CD4-positive, alpha-beta T cell treated with Interleukin-1 beta for 1 hour (primary cell): ENCODE data around the gene ABCD1.

Experiments
- DNase-seq, 2 donors: peaks; one replicate each; pipeline ENCODE4 v3.0.0-alpha.2; 2020 to 2022

ABCD1 gene

DNA sequence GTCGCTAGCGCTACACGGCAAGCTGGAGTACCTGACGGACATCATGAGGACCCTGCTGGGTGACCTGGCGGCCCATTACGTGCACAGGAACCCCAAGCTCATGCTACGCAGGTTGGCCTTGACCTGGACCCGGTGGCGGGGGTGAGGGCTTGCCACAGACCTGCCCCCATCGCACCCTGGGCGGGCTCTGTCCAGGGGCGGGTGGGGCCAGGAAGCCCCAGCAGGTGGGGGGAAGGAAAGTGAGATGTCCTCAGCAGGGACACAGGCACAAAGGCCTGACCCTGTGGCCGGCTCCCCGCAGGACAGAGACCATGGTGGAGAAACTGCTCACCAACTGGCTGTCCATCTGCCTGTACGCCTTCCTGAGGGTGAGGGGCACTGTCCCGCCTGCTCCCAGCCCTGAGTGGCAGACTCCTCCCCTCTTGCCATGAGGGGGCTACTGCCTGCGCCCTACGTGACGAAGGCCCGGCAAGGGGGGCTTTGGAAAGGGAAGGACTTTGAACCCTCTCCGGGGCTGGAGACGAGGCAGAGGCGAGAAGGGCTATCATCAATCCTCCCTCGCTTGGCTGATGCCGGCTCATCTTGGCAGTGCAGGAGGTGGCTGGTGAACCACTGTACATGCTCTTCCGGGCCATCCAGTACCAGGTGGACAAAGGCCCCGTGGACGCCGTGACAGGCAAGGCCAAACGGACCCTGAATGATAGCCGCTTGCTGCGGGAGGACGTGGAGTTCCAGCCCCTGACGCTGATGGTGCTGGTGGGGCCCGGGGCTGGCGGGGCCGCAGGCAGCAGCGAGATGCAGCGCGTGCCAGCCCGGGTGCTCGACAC, 50.9 kb downstream of the ABCD1 start:
- peak in 1 of 2 donors; percentile 0 for DNase-seq

DNA sequence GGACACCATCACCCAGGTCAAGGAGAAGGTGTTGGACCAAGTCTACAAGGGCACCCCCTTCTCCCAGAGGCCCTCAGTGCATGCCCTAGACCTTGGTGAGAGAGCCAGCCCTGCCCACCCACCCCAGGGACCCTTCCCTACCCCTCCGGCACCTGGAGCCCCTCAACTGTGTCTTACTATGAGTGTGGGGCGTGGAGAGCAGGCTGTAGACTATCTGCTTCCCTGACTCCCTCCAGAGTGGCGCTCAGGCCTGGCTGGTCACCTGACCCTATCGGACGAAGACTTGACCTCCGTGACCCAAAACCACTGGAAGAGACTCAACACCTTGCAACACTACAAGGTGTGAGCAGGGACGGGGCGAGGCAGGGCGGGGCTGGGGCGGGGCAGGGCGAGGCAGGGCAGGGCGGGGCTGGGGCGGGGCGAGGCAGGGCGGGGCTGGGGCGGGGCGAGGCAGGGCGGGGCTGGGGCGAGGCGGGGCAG, 51.5 kb downstream of the ABCD1 start:
- DNase-seq = no peak

DNA sequence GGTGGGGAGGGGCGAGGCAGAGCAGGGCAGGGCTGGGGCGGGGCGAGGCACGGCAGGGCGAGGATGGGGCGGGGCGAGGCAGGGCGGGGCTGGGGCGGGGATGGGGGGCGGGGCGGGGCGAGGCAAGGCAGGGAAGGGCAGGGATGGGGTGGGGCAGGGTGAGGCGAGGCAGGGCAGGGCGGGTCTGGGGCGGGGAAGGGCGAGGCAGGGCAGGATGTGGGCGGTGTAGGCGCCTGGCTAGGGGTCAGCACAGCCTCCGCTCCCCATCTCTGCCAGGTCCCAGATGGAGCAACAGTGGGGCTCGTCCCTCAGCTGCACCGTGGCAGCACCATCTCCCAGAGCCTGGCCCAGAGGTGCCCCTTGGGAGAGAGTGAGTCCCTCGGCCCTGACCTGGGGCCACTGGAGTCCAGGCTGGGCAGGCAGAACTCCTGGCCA, 52.0 kb downstream of the ABCD1 start:
- no peak for DNase-seq

DNA sequence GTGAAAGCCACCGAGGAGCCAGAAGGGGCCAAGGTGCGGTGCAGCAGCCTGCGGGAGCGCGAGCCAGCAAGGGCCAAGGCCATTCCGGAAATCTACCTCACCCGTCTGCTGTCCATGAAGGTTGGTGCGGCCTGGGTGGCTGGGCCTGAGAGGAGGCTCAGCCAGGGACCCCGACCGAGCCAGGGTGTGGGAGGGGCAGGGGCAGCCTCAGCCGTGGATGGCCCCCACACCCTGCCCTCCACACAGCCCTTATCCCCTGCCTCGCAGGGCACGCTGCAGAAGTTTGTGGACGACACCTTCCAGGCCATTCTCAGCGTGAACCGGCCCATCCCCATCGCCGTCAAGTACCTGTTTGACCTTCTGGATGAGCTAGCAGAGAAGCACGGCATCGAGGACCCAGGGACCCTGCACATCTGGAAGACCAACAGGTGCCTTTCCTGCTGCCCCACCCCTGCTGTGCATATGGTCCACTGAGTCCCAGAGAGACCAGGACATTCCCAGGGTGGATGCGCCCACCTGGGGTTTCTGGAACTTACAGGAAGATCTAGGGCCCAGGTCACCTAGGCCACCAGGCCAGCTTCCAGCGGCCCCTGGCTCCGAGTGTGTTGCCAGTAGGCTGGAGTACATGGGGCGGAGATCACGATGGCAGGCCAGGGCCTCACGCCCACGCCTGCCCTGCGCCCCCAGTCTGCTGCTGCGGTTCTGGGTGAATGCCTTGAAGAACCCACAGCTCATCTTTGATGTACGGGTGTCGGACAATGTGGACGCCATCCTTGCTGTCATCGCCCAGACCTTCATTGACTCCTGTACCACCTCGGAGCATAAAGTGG, 52.8 kb downstream of the ABCD1 start:
- no peak for DNase-seq

DNA sequence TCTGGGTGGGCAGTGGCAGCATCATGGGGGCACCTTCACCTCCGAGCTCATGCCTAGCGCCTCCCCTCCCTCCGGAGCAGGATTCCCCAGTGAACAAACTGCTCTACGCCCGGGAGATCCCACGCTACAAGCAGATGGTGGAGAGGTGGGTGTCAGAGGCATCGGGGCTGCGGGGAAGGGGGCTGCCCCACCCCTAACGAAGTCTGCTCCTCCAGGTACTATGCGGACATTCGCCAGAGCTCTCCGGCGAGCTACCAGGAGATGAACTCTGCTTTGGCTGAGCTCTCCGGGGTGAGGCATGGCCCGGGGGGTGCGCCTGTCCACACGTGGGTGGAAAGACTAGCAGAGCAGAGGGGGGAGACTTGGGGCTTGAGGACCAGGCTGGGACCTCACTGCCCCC, 53.5 kb downstream of the ABCD1 start:
- no peak for DNase-seq

DNA sequence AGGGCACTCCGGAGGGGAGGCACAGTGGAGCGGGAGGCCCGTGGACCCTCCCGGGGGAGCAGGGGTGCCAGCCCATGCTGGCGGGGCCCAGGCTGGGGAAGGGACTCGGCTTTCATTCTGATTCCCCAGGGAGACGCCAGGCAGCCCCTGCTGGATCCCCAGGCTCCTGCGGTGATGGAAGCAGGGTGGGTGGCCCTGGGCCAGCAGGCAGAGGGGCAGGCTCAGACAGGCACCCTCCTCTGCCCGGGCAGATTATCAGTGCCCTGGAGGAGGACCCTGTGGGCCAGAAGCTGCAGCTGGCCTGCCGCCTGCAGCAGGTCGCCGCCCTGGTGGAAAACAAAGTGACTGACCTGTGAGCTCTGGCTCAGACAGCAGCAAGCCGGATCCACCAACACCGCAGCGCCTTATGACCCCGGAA, 54.0 kb downstream of the ABCD1 start:
- no peak for DNase-seq

DNA sequence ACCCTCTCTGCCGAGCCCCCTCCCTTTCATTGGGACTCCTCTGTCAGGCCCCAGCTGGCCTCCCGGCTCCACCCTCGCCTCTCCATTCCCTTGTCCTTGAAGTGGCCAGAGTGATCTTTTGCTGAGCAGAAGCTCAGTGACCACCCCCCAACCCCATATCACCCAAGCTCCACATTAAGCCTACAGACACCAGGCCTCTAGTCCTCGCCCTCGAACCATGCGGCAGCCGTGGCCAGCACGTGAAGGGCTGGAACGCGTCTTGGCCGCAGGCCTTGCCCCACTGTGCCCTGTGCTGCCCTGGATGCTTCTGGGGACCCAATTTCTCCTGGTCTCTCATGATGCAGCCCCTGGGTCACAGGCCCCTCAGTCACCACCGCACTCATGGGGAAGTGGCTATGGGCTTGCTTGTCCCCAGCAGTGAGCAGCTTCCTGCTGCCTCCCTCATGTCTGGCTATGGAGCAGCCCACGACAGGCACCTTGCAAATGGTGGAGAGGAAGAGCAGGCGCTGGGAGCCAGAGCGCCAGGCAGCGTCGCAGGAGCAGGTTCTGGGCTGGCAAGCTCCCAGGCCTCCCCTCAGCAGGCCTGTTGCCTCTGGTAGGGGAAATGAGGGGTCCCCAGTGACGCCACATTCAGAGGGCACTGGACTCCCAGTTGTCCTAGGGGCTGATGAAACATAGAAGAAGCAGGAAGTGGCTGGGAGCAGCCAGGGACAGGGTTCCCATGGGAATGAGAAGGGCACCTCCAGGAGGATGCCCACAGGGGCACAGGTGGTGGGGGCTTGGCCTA, 55.4 kb downstream of the ABCD1 start:
- DNase-seq = no peak

DNA sequence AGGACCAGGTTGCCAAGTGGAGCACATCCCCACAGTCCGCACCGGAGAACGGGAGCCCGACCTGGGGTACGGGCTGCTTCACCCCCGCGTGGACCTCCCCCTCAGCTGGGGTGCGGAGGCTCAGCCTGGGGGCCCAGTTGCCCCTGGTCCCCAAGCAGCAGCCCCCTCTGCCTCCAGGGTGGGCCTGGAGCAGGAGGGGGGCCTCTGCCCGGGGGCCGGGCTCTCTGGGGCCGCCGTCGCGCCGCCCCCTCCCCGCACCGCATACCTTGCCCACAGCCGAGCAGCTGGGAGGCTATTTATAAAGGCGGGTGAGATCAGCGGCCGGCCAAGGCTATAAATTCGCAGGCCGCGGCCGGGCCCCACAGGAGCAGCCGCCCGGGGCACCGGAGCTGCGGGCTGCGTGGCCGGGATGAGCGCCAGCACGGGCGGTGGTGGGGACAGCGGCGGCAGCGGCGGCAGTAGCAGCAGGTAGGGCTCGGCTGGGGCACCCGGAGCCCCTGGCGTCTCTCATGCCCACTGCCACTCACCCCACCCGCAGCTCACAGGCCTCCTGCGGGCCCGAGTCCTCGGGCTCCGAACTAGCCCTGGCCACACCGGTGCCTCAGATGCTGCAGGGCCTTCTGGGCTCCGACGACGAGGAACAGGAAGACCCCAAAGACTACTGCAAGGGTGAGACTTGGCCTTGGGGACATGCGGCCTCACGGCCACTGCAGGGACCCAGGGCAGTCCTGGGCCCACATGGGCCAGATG, 56.2 kb downstream of the ABCD1 start, which contains the start of gene SRPK3:
Gene SRPK3 (plus strand): TSS at position 364 of the 750 bp plus-strand sequence. CDS start 46 bp downstream, at position 410.
- DNase-seq = no peak

DNA sequence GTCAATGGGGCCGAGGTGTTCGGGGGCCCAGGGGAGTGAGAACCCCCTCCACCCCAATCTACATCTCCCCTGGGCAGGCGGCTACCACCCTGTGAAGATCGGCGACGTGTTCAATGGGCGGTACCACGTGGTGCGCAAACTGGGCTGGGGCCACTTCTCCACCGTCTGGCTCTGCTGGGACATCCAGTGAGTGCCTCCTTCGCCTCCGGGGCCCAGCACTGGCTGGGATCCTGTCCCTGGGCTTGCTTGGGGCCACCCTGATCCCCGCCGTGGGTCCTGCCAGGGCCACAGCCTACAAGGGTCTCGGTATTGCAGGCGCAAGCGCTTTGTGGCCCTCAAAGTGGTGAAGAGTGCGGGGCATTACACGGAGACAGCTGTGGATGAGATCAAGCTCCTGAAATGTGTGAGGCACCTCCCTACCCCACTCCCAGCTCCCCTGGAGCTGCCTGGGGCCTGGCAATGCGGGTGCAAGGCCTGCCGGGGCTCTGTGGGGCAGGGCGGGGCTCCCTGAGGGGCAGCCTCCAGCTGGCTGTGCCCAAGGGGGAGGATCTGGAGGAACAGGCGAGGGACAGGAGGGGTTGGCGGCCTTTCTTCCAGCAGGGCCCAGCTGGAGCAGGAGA, 56.9 kb downstream of the ABCD1 start:
- no peak for DNase-seq

DNA sequence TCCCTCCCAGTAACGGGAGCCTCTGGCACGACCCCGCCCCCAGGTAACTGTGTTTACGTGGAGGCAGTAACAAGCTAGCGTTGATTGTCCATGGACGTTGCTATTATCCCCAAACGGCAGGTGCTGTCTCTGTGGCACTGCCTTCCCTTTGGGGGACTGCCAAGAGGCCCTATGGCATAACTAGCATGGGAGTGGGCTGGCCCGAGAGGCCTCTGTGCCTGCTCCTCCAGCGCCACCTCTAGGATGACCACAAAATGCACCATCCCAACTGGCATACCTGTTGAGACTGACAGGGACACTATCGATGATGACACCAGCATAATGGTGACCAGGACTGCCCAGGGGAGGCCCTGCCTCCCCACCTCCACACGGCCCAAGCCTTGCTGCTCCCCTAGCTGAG, 57.7 kb downstream of the ABCD1 start:
- no peak for DNase-seq

DNA sequence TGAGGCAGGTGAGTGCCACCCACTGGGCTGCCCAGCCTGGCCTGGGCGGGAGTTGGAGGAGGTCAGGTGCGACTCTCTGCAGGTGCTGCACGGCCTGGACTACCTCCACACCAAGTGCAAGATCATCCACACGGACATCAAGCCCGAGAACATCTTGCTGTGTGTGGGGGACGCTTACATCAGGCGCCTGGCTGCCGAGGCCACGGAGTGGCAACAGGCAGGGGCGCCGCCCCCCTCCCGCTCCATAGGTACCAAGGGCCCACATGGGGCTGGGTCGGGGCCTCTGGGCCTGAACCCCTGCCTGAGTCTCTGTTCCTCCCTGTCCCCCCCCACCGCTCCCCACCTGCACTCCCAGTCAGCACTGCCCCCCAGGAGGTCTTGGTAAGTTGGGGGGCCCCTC, 58.2 kb downstream of the ABCD1 start:
- no peak for DNase-seq

DNA sequence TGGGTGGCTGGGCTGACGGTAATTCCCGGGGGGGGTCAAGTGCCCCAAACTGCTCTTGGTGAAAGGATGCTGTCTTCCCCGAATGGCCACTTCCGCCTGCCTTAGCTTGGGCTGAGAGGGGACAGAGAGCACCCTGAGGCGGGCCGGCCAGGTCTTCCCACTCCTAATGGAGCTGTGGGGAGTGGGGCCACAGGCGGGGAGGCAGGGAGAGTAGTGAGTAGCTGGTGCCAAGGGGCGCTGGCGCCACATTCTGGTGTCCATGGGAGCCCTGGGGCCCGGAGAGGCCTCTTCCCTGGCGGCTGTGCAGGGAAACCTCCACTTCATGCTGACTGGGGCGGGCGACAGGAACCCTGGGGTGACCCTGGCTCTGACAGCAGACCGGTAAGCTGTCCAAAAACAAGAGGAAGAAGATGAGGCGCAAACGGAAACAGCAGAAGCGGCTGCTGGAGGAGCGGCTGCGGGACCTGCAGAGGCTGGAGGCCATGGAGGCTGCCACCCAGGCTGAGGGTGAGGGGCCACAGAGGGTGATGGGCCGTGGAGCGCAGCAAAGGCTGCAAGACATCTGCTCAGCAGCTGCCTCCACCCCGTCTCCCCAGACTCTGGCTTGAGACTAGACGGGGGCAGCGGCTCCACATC, 58.8 kb downstream of the ABCD1 start:
- DNase-seq = no peak

DNA sequence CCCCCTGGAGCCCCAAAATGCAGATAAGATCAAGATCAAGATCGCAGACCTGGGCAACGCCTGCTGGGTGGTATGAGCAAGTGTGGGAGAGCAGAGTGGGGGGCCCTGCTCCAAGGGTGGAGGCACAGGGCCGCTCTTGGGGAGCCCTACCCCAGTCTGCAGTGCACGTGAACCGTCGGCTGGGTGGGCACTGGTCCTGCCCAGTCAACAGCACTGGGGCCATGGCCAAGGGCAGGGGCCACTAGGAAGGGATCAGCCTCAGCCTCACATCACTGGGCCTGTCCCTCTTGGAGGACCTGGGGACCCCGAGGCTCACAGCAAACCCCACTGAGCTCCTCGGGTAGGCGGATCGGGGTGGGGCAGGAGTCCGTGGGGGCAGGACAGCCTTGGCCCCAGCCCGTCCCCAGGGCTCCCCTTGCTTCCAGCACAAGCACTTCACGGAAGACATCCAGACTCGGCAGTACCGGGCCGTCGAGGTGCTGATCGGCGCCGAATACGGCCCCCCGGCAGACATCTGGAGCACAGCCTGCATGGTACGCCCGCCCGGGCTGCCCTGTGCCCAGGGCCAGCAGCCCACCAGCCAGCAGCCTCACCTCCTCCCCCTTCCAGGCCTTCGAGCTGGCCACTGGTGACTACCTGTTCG, 59.8 kb downstream of the ABCD1 start:
- DNase-seq = no peak

DNA sequence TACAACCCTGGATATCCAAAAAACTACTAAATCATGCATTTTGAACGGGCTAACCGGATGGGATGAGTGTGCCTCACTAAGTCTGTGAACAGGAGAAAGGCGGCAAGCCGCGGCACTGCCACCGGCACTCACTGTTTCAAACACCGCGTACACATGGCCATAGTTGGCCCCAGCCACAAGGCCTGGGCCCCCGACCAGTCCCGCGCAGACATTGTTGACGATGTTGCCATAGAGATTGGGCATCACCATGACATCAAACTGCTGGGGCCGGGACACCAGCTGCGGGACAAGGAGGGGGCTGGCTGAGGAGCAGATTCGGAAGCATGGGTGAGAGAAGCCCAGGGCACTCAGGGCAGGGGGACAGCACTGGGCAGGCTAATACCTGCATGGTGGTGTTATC, 62.0 kb downstream of the ABCD1 start:
- DNase-seq = no peak

DNA sequence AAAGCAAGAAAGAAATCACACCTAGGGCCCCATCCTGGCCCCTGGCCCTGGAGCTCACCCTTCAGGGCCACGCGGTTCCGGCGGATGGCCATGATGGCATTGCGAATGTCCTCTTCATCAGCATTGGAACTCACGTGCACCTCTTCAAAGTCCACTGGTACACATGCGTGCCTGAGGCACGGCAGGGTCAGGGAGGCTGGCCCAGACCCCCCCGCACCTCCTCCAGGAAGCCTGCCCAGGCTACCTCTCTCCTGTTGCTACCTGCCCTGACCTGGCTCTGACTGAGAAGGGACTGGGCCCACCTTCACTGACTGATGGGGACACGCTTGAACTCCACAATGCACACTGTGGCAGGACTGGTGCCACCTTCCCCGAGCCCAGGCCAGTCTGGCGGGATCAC, 65.0 kb downstream of the ABCD1 start:
- DNase-seq = no peak

DNA sequence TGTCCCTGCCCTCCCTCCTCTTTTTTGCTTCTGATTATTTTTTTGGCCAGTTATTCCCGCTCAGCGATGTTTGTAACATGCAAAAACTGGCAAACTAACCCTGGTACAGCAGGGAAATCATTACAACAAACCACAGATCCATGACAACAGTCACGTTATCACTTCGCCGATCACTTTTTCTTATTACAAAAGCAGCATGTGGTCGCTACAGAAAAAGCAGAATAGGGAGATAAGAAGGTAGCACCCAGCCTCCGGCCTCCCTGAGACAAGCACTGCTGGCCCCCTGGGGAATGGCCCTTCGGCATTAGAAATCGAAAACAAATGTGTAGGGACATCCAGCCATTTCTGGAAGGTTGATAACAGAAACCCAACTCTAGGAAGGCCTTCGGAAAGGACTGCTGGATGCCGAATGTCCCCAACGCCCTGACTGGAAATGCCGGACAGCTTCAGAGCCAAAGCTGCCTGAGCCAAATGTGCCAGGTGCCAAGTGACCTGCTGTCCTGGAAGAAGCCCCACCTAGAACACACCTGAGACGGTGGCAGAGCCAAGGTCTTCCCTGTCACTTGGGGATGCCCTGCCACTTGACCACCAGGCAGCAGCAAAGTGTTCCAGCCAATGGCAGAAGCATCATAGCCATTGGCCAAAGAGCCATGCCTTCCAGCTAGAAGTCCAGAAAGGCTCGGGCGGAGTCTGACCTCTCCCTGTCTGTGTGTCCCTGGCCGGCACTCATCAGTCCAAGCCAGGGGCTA, 66.6 kb downstream of the ABCD1 start:
- DNase-seq = no peak

DNA sequence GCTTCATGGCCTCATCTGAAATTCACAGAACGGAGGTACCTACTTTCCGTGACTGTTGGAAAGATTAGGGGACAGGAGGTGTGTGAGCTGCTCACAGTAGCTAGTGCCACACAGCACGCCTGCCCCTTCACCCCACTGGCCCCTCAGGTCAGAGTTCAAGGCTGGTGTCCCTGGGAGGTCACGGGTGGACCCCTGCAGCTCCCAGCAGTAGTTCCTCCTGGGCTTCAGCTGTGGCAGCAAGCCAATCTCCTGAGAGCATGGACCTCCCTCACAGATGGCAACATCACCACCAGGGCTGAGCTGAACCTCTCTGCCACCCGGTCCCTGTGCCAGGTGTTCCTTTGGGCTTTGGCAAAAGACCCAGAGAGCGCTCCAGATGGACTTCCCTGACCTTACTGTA, 67.7 kb downstream of the ABCD1 start:
- DNase-seq = no peak

DNA sequence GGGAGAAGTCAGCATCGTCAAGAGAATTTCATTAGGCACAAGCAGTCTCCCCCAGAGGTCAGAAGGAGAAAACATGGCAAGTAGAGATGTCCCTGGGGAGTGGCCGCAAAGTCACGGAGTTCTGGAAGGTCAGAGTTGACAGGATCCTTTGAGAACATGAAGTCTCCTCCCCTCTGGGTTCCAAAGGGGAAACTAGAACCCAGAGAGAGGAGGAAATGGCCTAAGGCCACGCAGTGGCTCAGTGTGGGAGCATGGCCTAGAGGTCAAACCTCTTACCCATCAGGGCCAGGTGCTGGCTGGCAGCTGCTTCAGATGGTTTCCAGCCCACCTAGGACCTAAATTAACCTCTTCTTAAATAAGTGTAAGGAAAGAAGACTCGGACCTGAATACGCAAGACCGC, 68.6 kb downstream of the ABCD1 start:
- DNase-seq = no peak
